Activated T-helper 1 cell treated with anti-CD3 and anti-CD28 coated beads, Interleukin-2, amount 50 U/mL, for 16 hours (primary cell): ENCODE results near the gene RNPS1.
"Not testable (repeated sequence)": the region's sequence is repeated elsewhere in the genome, so short reads cannot be mapped to it uniquely, and the experiment has no call there.

Experiments
- DNase-seq, 2 donors: peaks; one replicate each; pipeline ENCODE4 v3.0.0-alpha.2; 2020; ENCODE audit warnings: low read depth in 1 of 2, low spot score in 1 of 2

Gene RNPS1

GRCh38 chr16:2258530-2258929 lies 9.4 kb downstream of the RNPS1 start:
- not testable (repeated sequence) for DNase-seq

DNA sequence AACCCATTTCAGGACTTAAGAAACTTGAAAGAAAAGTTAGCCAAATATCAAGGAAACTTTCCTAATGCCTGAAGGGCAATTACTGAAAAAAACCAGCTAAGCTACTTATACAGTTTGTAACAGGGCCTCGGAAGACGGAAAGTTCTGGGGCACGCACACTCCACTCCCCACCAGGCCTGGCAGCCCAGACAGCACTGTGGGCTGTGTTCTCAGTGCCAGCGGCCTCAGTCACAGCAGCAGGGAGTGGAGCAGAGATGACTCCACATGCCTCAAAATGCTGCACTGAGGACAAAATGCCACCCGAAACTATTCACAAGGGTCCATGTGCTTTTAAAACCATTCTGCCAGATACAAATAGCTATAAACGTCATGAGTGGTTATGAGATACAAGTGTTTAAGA lies 10.2 kb downstream of the RNPS1 start:
- no peak for DNase-seq

GRCh38 chr16:2256531-2257140 lies 11.3 kb downstream of the RNPS1 start:
- DNase-seq, result no peak

DNA sequence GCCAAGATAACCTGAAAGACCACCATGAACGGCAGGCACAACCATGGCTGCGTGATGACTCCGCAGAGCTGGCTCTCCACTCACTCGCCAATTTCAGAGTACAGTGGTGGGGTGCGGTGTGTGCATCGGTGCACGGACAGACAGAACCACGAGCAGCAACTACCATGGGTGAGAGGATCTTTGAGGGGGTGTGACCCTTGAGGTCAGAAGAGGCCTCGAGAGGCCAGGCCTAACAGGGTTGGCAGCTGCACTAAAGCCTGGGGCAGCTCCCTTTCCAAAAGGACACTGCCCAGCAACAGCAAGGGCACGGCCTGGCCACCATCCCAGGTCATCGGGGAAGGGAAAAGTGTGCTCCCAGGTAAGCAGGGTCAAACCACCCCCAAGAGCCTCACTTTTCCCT lies 14.6 kb downstream of the RNPS1 start:
- no peak for DNase-seq

DNA sequence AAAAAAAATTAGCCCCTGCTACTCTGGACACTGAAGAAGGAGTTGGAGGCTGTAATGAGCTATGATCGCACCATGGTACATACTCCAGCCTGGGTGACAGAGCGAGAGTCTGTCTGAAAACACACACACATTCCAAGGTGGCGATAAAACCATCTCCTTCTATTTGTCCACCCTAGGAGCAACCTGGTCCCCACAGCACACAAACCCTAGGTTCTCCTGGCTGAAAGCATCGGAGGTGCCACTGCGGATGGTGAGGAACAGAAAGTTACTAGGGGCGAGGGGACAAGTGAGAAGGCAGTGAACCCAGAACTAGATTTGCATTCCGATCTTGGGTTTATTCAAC lies 15.1 kb downstream of the RNPS1 start:
- DNase-seq, result no peak

GRCh38 chr16:2251296-2252111 lies 16.4 kb downstream of the RNPS1 start, which contains the start of gene ECI1:
Gene ECI1 (minus strand): TSS chr16:2251587. CDS start chr16:2251566, 21 bp downstream.
- DNase-seq, result peak; percentile 56 to 72

DNA sequence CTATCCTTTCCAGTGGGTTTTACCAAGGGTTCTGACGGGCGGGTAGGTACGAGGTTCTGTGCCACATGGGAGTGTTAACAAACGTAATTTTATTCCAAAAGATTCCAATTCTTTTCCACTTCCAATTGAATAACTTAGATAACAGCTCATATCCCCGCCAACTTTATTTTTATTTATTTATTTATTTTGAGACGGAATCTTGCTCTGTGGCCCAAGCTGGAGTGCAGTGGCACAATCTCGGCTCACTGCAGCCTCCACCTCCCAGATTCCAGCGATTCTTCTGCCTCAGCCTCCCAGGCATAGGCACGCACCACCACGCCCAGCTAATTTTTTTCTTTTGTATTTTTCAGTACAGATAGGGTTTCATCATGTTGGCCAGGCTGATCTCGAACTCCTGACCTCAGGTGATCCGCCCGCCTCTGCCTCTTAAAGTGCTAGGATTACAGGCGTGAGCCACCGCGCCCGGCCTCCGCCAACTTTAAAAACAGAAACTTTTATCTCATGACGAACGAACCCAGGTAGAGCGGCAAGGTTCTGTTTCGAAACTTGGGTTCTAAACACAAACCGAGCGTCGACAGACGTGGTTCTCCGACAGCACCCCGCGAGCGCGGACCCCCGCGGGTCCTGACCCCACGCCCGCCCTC lies 17.2 kb downstream of the RNPS1 start:
- peak in 1 of 2 donors; percentile 30 for DNase-seq

DNA sequence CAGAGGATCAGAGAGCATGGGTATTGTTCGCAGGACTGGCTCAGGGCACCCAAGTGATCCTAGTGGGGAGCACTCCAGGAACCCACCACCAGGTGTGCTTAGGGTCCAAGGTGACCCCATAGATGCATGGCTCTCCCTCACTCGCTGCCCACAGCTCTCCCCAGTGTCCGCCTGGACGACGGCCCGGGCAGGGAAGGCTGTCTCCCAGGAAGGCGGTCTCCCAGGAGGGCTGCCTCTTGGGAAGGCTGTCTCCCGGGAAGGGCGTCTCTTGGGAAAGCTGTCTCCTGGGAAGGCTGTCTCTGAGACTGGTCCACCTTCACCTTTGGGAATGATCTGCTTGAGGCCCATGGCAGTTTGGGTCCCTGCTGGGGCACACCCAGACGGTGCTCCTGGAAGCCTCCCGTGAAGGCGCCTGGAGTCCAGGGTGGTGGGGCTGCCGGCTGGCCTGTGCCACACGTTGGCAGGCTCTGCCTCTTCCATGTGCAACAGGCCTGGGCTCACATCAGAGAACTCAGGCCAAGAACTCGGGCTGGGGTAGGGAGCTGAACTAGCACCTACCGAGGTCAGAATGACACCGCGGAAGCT lies 21.5 kb downstream of the RNPS1 start:
- no peak for DNase-seq

DNA sequence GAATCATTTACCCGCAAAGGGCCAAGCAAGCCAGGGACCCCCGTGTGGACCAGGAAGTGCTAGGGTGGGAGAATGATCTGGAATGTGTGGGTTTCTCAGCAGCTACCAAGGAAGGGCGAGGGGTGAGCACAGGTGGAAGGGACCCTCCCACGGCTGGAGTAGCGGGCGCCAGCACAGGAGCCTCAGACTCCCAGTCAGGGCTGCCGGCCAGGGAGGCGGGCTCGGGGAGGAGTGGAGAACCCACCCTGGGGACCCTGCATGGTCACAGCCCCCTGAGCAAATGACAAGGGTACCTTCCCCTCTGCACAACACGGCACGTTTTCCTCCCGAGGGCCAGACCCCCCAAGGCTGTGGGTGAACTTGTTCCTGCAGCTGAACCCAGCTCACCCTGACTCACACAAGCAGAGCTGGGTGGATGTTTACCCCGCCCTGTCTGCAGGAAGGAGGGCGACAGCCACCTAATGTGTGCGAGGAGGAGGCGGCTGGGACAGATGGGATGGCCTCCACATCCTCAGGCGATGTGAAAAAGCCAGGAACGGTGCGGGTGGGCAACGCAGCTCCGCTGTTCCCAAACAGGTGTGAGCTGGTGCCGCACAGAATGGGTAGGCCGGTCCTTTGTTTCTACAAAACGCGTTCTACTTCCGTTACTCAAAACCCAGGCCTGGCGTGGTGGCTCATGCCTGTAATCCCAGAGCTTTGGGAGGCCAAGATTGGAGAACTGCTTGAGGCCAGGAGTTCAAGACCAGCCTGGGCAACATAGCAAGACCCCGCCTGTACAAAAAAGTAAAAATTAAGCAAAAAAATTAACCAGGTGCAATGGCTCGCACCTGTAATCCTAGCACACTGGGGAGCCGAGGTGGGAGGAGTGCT lies 22.8 kb downstream of the RNPS1 start:
- DNase-seq, result no peak

DNA sequence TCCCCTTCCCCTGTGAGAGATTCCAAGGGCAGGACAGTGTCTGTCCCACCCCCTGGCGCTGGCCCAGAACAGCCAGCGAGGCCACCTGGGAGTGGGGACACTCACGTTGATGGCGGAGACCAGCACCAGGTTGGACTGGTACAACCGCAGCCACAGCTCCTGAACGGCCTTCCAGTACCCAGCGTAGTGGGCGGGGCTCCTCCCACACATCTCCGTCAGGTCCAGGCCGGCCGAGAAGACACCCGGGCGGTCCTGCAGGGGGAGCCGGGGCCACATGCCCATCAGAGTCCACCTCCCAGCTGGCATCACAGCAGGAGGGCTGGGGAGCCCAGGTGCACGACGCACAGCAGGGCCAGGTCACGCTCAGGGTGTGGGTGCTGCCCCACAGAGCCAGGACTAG lies 23.6 kb downstream of the RNPS1 start:
- DNase-seq, result no peak

DNA sequence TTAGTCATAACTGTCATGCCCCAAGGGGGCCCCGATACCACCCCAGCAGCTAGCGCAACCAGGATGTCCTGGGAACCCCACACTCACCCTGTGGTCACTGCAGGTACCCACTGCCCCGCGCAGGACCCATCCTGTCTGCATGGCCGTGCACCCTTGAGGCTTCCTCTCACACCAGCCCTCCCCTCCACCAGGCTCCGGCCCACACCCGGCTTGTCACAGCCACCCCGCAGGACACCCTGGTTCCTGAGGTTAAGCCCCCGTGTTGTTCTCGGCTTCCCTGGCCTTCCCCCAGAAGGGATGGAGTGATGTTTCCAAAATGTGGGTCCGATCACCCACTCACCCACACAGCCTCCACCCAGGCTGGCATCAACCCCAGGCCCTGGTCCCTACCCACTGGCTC lies 24.1 kb downstream of the RNPS1 start:
- no peak for DNase-seq

GRCh38 chr16:2243031-2243528 lies 24.8 kb downstream of the RNPS1 start:
- no peak for DNase-seq

DNA sequence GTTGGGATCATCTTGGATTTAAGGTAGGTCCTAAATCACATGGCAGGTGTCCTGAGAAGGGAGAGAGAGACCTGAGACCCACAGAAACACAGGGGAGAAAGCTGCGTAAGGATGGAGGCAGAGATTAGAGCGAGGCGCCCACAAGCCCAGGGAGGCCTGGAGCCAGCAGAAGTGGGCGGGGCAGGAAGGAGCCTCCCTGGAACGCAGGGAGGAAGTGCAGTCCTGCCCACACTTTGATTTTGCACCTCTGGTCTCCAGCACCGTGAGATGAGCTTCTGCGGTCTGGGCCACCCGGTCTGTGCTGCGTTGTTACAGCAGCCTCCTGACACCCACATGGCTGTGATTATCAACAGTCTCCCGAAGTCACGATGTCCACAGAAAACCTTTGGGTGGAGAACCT lies 25.3 kb downstream of the RNPS1 start:
- DNase-seq, result no peak

DNA sequence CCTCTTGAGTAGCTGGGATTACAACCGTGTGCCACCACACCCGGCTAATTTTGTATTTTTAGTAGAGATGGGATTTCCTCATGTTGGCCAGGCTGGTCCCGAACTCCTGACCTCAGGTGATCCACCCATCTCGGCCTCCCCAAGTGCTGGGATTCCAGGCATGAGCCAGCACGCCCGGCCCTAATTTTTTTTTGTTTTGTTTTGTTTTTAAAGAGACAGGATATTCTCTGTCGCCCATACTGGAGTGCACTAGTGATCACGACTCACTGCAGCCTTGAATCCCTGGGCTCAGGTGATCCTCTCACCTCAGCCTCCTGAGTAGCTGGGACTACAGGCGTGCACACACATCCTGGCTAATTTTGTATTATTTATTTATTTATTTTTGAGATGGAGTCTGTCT lies 27.6 kb downstream of the RNPS1 start:
- not testable (repeated sequence) for DNase-seq

DNA sequence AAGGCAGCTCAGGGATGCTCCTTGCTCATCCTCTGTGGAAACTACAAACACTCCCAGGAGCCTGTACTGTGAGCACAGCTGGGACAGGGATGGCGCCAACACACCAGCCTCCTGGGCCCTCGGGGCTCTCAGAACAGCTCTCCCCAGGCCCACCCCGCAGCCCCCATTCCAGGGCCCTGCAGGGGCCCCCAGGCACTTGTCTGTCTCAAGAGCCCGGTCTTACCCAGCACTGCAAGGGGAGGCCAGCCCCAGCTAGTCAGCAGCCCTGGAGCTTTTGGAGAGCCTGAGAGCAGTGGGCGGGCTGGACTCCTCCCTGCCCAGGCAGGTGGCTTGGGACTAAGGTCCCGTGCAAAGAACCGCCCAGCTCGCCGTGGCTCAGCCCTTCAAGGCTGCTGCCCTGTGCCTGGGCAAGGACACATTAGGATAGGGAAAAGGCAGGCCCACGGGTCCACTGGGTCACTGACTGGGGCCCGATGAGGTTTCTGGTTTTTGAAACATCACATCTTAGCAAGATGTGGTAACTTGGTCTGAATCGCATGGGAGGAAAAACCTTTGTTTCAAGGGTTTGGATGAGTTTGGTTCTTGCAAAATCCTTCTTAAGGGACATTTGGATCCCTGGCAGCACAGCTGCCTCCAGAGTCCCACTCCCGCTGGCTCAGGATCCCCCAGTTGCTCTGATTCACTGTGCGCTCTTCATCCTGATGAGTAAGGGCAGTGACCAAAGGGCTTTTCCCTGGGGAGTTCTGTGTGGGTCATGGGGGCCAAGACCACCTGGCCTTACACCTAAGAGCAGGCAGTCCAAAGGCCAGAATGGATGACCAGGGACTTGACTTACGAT lies 28.9 kb downstream of the RNPS1 start:
- DNase-seq, result no peak

GRCh38 chr16:2238150-2238837 lies 29.6 kb downstream of the RNPS1 start:
- DNase-seq, result no peak

DNA sequence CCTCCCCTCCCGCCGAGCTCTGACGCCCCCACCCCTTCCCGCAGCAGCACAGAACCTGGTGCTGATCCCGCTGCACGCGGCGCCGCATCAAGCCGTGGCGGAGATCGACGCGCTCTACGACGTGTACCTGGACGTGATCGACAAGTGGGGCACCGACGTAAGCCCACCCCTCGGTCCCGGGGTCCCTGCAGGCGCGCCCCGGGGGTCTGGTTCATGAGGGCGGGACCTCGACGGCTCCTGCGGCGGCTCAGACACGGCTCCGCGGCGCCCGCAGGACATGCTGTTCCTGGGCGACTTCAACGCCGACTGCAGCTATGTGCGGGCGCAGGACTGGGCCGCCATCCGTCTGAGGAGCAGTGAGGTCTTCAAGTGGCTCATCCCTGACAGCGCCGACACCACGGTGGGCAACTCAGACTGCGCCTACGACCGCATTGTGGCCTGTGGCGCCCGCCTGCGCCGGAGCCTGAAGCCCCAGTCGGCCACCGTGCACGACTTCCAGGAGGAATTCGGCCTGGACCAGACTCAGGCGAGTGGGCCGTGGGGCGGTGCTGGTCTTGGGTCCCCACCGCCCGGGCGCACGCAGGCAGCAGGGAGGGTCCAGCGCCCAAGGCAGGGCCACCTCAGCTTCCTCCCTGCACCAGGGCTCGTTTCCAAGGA lies 30.3 kb downstream of the RNPS1 start:
- DNase-seq, result no peak

GRCh38 chr16:2237102-2237482 lies 30.8 kb downstream of the RNPS1 start:
- no peak for DNase-seq
